Ascending aorta (tissue), 2 donors: ENCODE measurements around the gene AOPEP. TPM values are rescaled to one million over a fixed set of nuclear protein-coding genes. Genes with fewer than 3 reads are reported as not detected.

Experiments
- DNase-seq, 2 donors: peaks; one replicate each; pipeline ENCODE4 v3.0.0-alpha.2; 2019; ENCODE audit warnings: low spot score in 2 of 2
- H3K27ac ChIP-seq, 2 donors: fragments of 200-600 bp; sonication (generic); one replicate each; pipeline ENCODE4 v1.5.1; 2016 to 2017; ENCODE audit warnings: mild to moderate bottlenecking in 1 of 2
- H3K27me3 ChIP-seq: fragments of 200-600 bp; sonication (generic); one replicate; pipeline ENCODE4 v1.5.1; 2017
- H3K36me3 ChIP-seq, 2 donors: fragments of 200-600 bp; sonication (generic); one replicate each; pipeline ENCODE4 v1.5.1; 2016
- H3K4me1 ChIP-seq, 2 donors: fragments of 200-600 bp; sonication (generic); one replicate each; pipeline ENCODE4 v1.5.1; 2016 to 2017; ENCODE audit warnings: mild to moderate bottlenecking in 1 of 2
- H3K4me3 ChIP-seq, 2 donors: fragments of 200-600 bp; sonication (generic); one replicate each; pipeline ENCODE4 v1.5.1; 2016 to 2017; ENCODE audit warnings: mild to moderate bottlenecking in 1 of 2
- H3K9me3 ChIP-seq, 2 donors: fragments of 200-600 bp; sonication (generic); one replicate each; pipeline ENCODE4 v1.5.1; 2016
- intact Hi-C: fragments of 100-400 bp; cut with DNase I; formaldehyde crosslinking; loops from one replicate; pipeline ENCODE4 v1.15.1; 2023
- total RNA-seq: library from RNA; depleted of rRNA; stranded (reverse); fragments of >200 nt; gene quantifications from one replicate; pipeline ENCODE4 v1.1.0, GENCODE V29; 2016
- TF ChIP-seq, protein P1 (sequence below), 3 experiments: fragments of 200-600 bp in 2 of 3; fragments of 450-650 bp in 1 of 3; sonication (generic) in 2 of 3; IDR thresholded peaks; one replicate each; pipeline ENCODE4 v1.5.1; 2016 to 2019; ENCODE audit warnings: antibody characterized with exemption in 3 of 3, mild to moderate bottlenecking in 1 of 3, moderate library complexity in 1 of 3

The AOPEP gene
- total RNA-seq, 1 donor from 2014 or later = 333 TPM

GRCh38 chr9:95090871-95091577 is 364.5 kb downstream of the AOPEP start:
- intact Hi-C loops = no loop called here
- Histone ChIP-seq H3K4me3 (no peak overlapping the region), H3K27me3 (no peaks in the 10 kb centered on the region), H3K27ac (peak overlapping the region; percentile 94 to 95), H3K36me3 (peaks cover 15 to 32% of the 10 kb centered on the region in 2 donors), H3K4me1 (peaks cover 45 to 78% of the 10 kb centered on the region in 2 donors), H3K9me3 (no peaks in the 10 kb centered on the region)
- TF ChIP-seq, protein P1, sequence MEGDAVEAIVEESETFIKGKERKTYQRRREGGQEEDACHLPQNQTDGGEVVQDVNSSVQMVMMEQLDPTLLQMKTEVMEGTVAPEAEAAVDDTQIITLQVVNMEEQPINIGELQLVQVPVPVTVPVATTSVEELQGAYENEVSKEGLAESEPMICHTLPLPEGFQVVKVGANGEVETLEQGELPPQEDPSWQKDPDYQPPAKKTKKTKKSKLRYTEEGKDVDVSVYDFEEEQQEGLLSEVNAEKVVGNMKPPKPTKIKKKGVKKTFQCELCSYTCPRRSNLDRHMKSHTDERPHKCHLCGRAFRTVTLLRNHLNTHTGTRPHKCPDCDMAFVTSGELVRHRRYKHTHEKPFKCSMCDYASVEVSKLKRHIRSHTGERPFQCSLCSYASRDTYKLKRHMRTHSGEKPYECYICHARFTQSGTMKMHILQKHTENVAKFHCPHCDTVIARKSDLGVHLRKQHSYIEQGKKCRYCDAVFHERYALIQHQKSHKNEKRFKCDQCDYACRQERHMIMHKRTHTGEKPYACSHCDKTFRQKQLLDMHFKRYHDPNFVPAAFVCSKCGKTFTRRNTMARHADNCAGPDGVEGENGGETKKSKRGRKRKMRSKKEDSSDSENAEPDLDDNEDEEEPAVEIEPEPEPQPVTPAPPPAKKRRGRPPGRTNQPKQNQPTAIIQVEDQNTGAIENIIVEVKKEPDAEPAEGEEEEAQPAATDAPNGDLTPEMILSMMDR (IDR thresholded peaks at IDR 0.05) = no peak
- DNase-seq = no peak

- Histone ChIP-seq H3K36me3 (peaks cover 8 to 32% of the 10 kb centered on the region in 2 donors), H3K27me3 (no peaks in the 10 kb centered on the region), H3K27ac (peak overlapping the region; percentile 94 to 95), H3K9me3 (no peaks in the 10 kb centered on the region), H3K4me3 (peak overlapping the region in 1 of 2 donors; percentile 18), H3K4me1 (peaks cover 45 to 72% of the 10 kb centered on the region in 2 donors)
- no peak for DNase-seq
- intact Hi-C loops = no loop called here
- TF ChIP-seq, protein P1 (IDR thresholded peaks at IDR 0.05) = no peak
These were observed 365.2 kb downstream of the AOPEP start for GRCh38 chr9:95091601-95092261.

GRCh38 chr9:95092262-95093072 is 366.0 kb downstream of the AOPEP start:
- peak overlapping the region in 1 of 2 donors; percentile 18 for H3K4me3 ChIP-seq
- peak in 1 of 2 donors; percentile 82 for DNase-seq
- TF ChIP-seq, protein P1 (IDR thresholded peaks at IDR 0.05) = no peak
- intact Hi-C loops = no loop called here
- no peaks in the 10 kb centered on the region for H3K9me3 ChIP-seq
- H3K27ac ChIP-seq = peak overlapping the region; percentile 94 to 95
- H3K27me3 ChIP-seq = no peaks in the 10 kb centered on the region
- H3K4me1 ChIP-seq = peaks cover 45 to 73% of the 10 kb centered on the region in 2 donors
- peaks cover 3 to 30% of the 10 kb centered on the region in 2 donors for H3K36me3 ChIP-seq

- TF ChIP-seq, protein P1 (IDR thresholded peaks at IDR 0.05) = no peak
- Histone ChIP-seq H3K4me3 (no peak overlapping the region), H3K36me3 (peaks cover 3 to 30% of the 10 kb centered on the region in 2 donors), H3K9me3 (no peaks in the 10 kb centered on the region), H3K27ac (peak overlapping the region; percentile 94 to 95), H3K27me3 (no peaks in the 10 kb centered on the region), H3K4me1 (peaks cover 35 to 73% of the 10 kb centered on the region in 2 donors)
- intact Hi-C loops = no loop called here
- DNase-seq = no peak
These were observed 367.1 kb downstream of the AOPEP start for GRCh38 chr9:95093586-95093985.

DNA sequence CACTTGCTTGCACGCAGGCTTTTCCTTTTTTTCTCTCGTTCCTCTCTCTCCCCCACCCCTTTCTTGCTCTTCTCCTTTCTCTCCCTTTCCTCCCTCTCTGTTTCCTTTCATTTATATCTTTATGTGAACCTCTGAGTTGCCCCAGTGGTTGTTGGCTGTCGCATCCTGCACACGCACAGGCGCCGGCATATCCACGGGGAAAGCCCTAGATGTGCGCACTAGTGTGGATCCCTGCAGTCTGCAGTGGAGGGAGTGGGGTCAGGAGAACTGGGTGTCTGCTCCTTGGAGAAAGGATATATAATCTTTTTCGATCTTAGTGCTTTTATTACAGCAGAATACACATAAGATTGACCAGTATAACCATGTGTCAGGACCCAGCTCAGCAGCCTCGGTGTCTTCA is 367.5 kb downstream of the AOPEP start:
- H3K27me3 ChIP-seq = no peaks in the 10 kb centered on the region
- H3K4me3 ChIP-seq = no peak overlapping the region
- TF ChIP-seq, protein P1 (IDR thresholded peaks at IDR 0.05) = no peak
- no peaks in the 10 kb centered on the region for H3K9me3 ChIP-seq
- H3K27ac ChIP-seq = peak overlapping the region; percentile 66 to 95
- peaks cover 31 to 69% of the 10 kb centered on the region in 2 donors for H3K4me1 ChIP-seq
- intact Hi-C loops = no loop called here
- peaks cover 3 to 30% of the 10 kb centered on the region in 2 donors for H3K36me3 ChIP-seq
- no peak for DNase-seq
